Fibroblast of the aortic adventitia (primary cell): Measurements from ENCODE around the gene SPI1. TPM values are rescaled to one million over a fixed set of nuclear protein-coding genes. Genes with fewer than 3 reads are reported as not detected.
"Not testable (repeated sequence)": the region's sequence is repeated elsewhere in the genome, so short reads cannot be mapped to it uniquely, and the experiment has no call there.

ENCODE experiments used
- DNase-seq: peaks from one replicate; pipeline ENCODE4 v3.0.0-alpha.2; 2010; ENCODE audit warnings: low read depth
- H3K4me3 ChIP-seq: 2 replicates; pipeline ENCODE4 v1.5.1; 2011; ENCODE audit warnings: low read depth, mild to moderate bottlenecking, control low read depth, low read length, moderate library complexity
- total RNA-seq: library from RNA; depleted of rRNA; stranded (reverse); fragments of >200 nt; gene quantifications from 2 replicates; pipeline ENCODE4 v1.2.3, GENCODE V29; 2012; ENCODE audit warnings: low replicate concordance
- TF ChIP-seq, protein P1 (sequence below): IDR thresholded peaks from 2 replicates; pipeline ENCODE4 v1.5.1; 2011; ENCODE audit warnings: mild to moderate bottlenecking, low read length, control low read depth, inconsistent platforms; ENCODE audit not compliant: insufficient read depth

SPI1 gene
- total RNA-seq, 1 donor, result not detected

DNA sequence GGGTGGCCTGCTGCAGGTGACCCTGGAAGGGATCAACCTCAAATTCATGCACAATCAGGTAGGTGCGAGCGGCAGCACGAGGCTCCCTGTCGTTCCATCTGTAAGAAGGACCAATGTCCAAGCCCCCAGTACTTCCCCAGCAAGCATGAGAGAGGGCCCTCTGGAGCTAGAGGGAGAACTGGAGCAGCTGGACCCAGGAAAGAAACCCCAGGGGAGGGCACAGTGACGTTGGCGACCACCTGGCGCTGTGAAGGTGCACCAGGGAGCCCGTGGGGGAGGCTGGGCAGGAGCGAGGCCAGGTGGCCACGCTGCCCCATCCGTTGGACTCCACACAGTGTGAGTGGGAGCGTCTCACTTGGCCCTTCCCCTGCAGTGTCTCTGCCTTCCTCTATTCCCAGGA, 53.8 kb downstream of the SPI1 start:
- TF ChIP-seq, protein P1, sequence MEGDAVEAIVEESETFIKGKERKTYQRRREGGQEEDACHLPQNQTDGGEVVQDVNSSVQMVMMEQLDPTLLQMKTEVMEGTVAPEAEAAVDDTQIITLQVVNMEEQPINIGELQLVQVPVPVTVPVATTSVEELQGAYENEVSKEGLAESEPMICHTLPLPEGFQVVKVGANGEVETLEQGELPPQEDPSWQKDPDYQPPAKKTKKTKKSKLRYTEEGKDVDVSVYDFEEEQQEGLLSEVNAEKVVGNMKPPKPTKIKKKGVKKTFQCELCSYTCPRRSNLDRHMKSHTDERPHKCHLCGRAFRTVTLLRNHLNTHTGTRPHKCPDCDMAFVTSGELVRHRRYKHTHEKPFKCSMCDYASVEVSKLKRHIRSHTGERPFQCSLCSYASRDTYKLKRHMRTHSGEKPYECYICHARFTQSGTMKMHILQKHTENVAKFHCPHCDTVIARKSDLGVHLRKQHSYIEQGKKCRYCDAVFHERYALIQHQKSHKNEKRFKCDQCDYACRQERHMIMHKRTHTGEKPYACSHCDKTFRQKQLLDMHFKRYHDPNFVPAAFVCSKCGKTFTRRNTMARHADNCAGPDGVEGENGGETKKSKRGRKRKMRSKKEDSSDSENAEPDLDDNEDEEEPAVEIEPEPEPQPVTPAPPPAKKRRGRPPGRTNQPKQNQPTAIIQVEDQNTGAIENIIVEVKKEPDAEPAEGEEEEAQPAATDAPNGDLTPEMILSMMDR, result no peak
- no peak for DNase-seq
- H3K4me3 ChIP-seq, result no peak overlapping the region

DNA sequence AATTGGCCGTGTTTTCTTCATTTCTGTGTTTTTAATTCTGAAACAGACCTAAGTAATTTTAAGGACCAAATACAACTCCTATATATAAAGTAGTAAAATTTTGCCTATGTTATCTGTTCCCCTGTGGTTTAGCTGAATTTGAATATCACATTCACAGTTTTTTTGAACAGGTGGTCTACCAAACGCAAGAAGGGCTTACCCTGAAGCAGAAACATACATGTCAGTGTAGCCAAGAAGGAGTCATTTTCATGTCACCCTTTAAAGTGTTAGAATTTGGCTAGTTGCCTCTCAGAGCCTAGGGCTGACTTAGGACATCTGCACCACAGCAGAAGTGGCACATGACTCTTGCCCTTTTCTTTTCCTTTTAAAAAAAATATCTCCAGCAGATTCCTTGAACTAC, 60.2 kb downstream of the SPI1 start:
- H3K4me3 ChIP-seq, result no peak overlapping the region
- DNase-seq, result no peak

DNA sequence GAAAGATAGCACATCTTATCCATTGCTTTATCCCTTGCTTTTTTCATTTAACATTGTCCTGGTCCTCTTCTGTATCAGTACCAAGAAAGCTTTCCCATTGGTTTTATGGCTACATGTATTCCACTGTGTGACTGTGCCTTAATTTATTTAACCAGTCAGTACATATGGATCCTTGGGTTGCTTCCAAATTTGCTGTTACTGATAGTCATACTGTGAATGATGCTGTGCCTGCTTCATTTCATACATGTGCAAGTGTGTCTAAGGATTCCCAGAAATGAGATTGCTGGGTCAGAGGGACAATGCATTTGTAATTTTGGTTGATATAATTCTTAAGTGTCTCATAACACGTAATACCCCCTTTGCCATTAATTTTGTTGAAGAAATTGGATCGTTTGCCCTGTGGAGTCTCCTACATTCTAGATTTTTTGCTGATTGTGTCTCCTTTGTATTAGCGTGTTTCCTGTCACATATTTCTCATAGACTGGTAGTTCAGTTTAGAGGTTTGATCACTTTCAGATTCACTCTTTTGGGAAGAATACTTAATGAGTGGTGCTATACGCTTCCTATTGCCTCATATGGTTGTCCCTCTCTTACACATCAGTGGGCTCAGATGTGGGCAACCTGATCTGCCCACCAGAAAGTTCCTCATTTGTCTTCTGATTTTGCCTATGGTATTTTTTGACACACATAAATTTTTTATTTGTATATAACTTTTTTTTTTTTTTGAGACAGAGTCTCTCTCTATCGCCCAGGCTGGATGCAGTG, 61.1 kb downstream of the SPI1 start:
- TF ChIP-seq, protein P1, result no peak
- DNase-seq, result no peak
- H3K4me3 ChIP-seq, result no peak overlapping the region

More for the DNA sequence above, 60.2 kb downstream of the SPI1 start:
- TF ChIP-seq, protein P1, result no peak

DNA sequence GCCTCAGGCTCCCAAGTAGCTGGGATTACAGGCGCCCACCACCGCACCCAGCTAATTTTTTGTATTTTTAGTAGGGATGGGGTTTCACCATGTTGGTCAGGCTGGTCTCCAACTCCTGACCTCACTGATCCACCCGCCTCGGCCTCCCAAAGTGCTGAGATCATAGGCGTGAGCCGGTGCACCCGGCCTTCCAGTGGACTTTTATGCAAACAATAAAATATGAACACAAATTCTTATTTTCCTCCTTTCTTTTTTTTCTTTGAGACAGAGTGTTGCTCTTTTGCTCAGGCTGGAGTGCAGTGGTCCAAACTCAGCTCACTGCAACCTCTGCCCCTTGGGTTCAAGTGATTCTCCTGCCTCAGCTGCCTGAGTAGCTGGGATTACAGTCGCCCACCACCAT, 61.8 kb downstream of the SPI1 start:
- H3K4me3 ChIP-seq, DNase-seq: not testable (repeated sequence)

DNA sequence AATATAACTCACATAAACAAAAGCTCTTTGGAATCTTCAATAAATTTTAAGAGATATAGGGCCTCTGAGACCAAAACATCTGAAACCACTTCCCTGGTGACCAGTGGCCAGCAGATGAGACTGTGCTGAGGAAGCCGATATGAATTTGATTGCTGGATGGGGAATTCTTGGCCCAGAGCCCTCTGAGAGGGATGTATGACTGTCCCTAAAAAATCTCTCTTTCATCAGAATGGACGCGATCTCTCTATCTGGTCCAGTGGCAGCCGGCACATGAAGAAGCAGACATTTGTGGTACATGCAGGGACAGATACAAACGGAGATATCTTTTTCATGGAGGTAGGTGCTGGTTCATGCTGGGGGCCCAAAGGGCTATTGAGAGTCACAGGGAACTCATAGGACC, 63.4 kb downstream of the SPI1 start:
- DNase-seq, result no peak
- H3K4me3 ChIP-seq, result no peak overlapping the region
- TF ChIP-seq, protein P1, result no peak

DNA sequence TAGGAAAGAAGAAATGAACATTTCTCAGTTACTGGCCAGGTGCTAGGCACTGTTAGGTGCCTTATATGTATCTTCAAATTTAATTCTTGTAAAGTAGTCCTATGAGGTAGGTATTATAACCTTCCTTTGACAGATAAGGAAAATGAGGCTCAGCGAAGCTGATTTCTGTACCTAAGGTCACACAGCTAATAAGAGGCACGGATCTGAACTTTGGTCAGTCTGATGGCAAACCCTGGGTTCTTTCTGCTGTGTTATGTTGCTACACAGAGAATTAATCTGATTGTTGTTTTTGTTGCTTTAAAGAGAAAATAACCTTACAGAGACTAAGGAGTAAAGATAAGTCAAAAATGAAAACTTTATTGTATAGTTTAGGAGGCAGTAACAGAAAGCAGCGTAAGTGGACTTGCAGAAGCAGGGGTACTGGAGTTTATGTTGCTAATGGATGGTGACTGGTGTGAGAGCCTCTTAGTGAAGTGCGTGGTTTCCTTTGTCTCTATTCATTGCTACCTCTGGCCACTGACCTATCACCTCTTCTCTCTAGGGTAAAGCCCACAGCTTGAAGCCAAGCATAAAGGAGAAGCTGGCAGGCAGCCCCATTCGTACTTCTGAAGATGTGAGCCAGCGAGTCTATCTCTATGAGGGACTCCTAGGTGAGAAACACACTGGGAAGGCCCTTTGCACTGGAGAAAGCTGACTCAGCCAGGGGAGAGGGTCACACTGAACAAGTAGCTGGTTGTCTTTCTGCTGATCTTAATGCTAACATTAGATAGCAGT, 70.1 kb downstream of the SPI1 start:
- no peak for DNase-seq
- no peak overlapping the region for H3K4me3 ChIP-seq
- TF ChIP-seq, protein P1, result no peak

DNA sequence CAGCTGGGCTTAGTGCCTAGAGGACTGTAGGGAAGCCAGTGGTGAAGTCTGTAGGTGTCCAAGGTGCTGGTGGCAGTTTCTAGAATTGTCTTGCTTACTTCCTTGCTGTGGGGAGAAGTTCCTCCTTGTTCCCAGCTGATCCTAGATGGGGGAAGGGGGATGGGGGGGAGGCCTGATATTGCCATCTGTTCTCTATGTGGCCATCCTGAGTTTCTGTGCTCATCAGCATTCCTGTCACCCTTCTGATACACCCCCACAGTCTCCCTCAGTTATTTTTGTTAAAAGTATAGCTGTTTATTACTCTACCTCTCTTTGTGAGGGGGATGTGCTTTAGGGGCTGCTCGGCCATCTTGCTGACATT, 71.9 kb downstream of the SPI1 start:
- no peak overlapping the region for H3K4me3 ChIP-seq
- TF ChIP-seq, protein P1, result no peak
- DNase-seq, result no peak
